ENCODE measurements around the gene ACKR3. TPM values are rescaled to one million over a fixed set of nuclear protein-coding genes. Genes with fewer than 3 reads are reported as not detected.

The ACKR3 gene
- total and polyA plus RNA-seq, 2 donors (not counting 1 experiment from before 2014, with no cell fraction given), result 0.17 to 1.5 TPM

DNA sequence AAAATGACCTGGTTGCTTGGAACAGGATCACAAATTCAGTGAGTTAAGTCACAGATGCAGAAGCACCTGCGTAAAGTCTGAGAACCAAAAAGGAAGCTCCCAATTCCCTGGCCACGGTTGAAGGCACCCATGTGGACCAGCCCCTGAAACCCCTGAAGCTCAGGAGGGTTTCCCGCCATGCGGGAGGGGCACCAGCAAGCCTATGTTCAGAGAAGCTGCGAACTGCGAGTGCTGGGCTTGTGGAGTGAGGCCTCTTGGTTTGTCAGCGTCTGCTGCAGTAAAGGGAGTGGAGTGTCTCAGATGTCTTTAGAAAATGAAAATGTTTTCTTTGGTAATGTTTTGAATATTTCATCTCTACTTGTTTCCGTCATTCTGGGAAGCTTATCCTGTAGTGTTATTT, 16.1 kb upstream of the ACKR3 start:
- Histone ChIP-seq H3K27me3 (ENCODE audit: control insufficient read depth, insufficient read depth, low read length) (no peaks in the 10 kb centered on the region), H3K9me3 (ENCODE audit: control insufficient read depth, insufficient read depth, low read depth, low read length) (no peaks in the 10 kb centered on the region), H3K27ac (ENCODE audit: insufficient read depth, low read length) (no peak overlapping the region), H4K20me1 (ENCODE audit: control insufficient read depth, extremely low read depth, insufficient read depth, low read length) (no peaks in the 10 kb centered on the region), H3K9ac (ENCODE audit: insufficient read depth, low read length) (no peak overlapping the region), H3K4me1 (ENCODE audit: control insufficient read depth, extremely low read depth, insufficient read depth, low read length) (no peaks in the 10 kb centered on the region), H2AFZ (ENCODE audit: low read length) (no peak overlapping the region), H3K4me2 (ENCODE audit: extremely low read depth, insufficient read depth, low read length) (no peak overlapping the region), H3K79me2 (ENCODE audit: control insufficient read depth, insufficient read depth, low read length) (no peaks in the 10 kb centered on the region), H3K4me3 (replicated peaks in 1 of 4; ENCODE audit: control extremely low read depth in 1 of 4, insufficient read depth in 1 of 4, low read depth in 3 of 4, low read length in 4 of 4) (no peak overlapping the region), H3K36me3 (ENCODE audit: control insufficient read depth, insufficient read depth, low read length) (no peaks in the 10 kb centered on the region)
- TF ChIP-seq EZH2 (IDR thresholded peaks at IDR 0.05; ENCODE audit: low read length, missing control alignments), result no peak
- TF ChIP-seq, protein P1, sequence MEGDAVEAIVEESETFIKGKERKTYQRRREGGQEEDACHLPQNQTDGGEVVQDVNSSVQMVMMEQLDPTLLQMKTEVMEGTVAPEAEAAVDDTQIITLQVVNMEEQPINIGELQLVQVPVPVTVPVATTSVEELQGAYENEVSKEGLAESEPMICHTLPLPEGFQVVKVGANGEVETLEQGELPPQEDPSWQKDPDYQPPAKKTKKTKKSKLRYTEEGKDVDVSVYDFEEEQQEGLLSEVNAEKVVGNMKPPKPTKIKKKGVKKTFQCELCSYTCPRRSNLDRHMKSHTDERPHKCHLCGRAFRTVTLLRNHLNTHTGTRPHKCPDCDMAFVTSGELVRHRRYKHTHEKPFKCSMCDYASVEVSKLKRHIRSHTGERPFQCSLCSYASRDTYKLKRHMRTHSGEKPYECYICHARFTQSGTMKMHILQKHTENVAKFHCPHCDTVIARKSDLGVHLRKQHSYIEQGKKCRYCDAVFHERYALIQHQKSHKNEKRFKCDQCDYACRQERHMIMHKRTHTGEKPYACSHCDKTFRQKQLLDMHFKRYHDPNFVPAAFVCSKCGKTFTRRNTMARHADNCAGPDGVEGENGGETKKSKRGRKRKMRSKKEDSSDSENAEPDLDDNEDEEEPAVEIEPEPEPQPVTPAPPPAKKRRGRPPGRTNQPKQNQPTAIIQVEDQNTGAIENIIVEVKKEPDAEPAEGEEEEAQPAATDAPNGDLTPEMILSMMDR (conservative IDR thresholded peaks at IDR 0.05 in 1 of 2, IDR thresholded peaks at IDR 0.05 in 1 of 2; ENCODE audit: low read depth in 1 of 2, low read length in 2 of 2), result no peak
- DNase-seq (ENCODE audit: low read depth in 2 of 2), result no peak

DNA sequence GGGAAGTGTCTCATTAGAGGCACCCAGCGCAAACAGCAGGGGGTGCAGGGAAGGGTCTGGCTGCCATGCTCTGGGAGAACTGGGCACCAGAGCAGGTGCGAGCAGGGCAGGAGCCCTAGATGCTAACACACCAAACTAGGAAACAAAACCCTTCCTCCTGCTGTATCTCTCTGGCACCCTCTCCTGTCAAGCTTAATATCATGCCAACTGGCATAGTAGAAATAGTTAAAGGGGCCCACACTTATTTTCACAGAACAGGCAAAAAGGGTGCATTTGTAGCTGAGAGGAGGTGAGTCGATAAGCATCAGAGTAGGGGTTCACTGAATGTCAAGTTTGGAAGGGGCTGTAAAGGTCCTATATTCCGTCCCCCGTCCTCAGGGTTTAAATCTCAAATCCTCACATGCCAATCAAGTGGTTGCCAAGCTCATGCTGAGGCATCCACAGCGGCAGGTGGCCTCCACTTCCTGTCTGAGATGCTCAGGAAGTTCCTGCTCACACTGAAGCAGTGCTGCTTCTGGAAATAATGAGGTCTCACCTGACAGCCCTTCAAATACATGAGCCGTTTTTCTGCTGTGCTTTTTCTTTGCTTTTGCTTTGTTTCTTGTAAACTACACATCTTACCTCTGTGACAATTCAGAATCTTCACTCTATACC, 14.9 kb upstream of the ACKR3 start:
- Histone ChIP-seq H3K9me3 (ENCODE audit: control insufficient read depth, insufficient read depth, low read depth, low read length) (no peaks in the 10 kb centered on the region), H4K20me1 (ENCODE audit: control insufficient read depth, extremely low read depth, insufficient read depth, low read length) (no peaks in the 10 kb centered on the region), H3K27ac (ENCODE audit: insufficient read depth, low read length) (no peak overlapping the region), H3K4me2 (ENCODE audit: extremely low read depth, insufficient read depth, low read length) (no peak overlapping the region), H3K79me2 (ENCODE audit: control insufficient read depth, insufficient read depth, low read length) (no peaks in the 10 kb centered on the region), H3K27me3 (ENCODE audit: control insufficient read depth, insufficient read depth, low read length) (no peaks in the 10 kb centered on the region), H3K4me3 (replicated peaks in 1 of 4; ENCODE audit: control extremely low read depth in 1 of 4, insufficient read depth in 1 of 4, low read depth in 3 of 4, low read length in 4 of 4) (no peak overlapping the region), H3K9ac (ENCODE audit: insufficient read depth, low read length) (no peak overlapping the region), H3K36me3 (ENCODE audit: control insufficient read depth, insufficient read depth, low read length) (no peaks in the 10 kb centered on the region), H2AFZ (ENCODE audit: low read length) (no peak overlapping the region), H3K4me1 (ENCODE audit: control insufficient read depth, extremely low read depth, insufficient read depth, low read length) (no peaks in the 10 kb centered on the region)
- TF ChIP-seq, protein P1 (conservative IDR thresholded peaks at IDR 0.05 in 1 of 2, IDR thresholded peaks at IDR 0.05 in 1 of 2; ENCODE audit: low read depth in 1 of 2, low read length in 2 of 2), result no peak
- TF ChIP-seq EZH2 (IDR thresholded peaks at IDR 0.05; ENCODE audit: low read length, missing control alignments), result no peak
- no peak for DNase-seq (ENCODE audit: low read depth in 2 of 2)

DNA sequence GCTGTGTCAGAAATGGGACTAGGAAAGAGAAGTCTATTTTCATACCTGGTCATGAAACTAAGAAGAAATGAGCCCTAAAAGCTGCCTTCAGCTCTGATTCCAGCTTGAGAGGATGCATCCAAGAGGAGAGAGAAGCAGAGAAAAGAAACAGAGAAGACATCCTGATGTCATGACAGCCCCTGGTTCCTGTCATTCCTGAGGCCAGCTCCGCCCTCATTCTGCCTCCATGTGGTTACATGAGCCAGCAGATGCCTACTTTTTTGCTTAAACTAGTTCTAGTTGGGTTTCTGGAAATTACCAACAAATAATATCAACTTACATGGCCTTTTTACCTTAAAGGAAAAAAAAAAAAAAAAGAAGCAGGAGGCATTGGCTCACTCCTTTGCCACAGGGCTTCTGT, 14.1 kb upstream of the ACKR3 start:
- Histone ChIP-seq H3K79me2 (ENCODE audit: control insufficient read depth, insufficient read depth, low read length) (no peaks in the 10 kb centered on the region), H2AFZ (ENCODE audit: low read length) (no peak overlapping the region), H3K36me3 (ENCODE audit: control insufficient read depth, insufficient read depth, low read length) (no peaks in the 10 kb centered on the region), H3K27ac (ENCODE audit: insufficient read depth, low read length) (no peak overlapping the region), H3K27me3 (ENCODE audit: control insufficient read depth, insufficient read depth, low read length) (no peaks in the 10 kb centered on the region), H3K4me2 (ENCODE audit: extremely low read depth, insufficient read depth, low read length) (no peak overlapping the region), H3K9ac (ENCODE audit: insufficient read depth, low read length) (no peak overlapping the region), H3K4me3 (replicated peaks in 1 of 4; ENCODE audit: control extremely low read depth in 1 of 4, insufficient read depth in 1 of 4, low read depth in 3 of 4, low read length in 4 of 4) (no peak overlapping the region), H3K4me1 (ENCODE audit: control insufficient read depth, extremely low read depth, insufficient read depth, low read length) (no peaks in the 10 kb centered on the region), H4K20me1 (ENCODE audit: control insufficient read depth, extremely low read depth, insufficient read depth, low read length) (no peaks in the 10 kb centered on the region), H3K9me3 (ENCODE audit: control insufficient read depth, insufficient read depth, low read depth, low read length) (no peaks in the 10 kb centered on the region)
- no peak for TF ChIP-seq EZH2 (IDR thresholded peaks at IDR 0.05; ENCODE audit: low read length, missing control alignments)
- TF ChIP-seq, protein P1 (conservative IDR thresholded peaks at IDR 0.05 in 1 of 2, IDR thresholded peaks at IDR 0.05 in 1 of 2; ENCODE audit: low read depth in 1 of 2, low read length in 2 of 2), result no peak
- no peak for DNase-seq (ENCODE audit: low read depth in 2 of 2)
